ENCODE data around the gene CKAP5.

The CKAP5 gene

GRCh38 chr11:46845740-46846509, at the start of gene CKAP5:
TSS of gene CKAP5 (minus strand) at chr11:46846280. CDS start at chr11:46821231, 25,049 bp downstream.
- peak; percentile 74 to 85 for DNase-seq (ENCODE audit: low read depth in 2 of 2)

- no peak for DNase-seq (ENCODE audit: low read depth in 2 of 2)
Observed at GRCh38 chr11:46895821-46896220, 49.7 kb upstream of the CKAP5 start.

DNA sequence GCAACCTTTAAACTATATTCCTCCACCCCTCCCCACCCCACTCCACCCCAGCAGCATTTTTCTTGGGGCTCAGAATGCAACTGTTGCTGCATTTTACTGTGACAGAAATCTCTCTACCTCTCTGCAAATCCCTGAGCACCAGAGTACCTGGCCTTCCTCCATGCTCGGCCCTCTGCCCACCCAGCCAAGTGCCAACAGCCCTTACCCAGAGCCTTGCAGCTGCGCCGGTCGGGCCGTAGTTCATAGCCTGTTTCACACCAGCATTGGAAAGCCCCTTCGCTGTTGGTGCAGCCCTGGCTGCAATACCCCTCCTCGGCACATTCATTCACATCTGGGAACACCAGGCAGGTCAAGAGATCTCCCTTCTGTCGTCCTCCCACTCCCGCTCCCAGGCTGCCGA, 48.9 kb upstream of the CKAP5 start:
- DNase-seq (ENCODE audit: low read depth in 2 of 2), result no peak

DNA sequence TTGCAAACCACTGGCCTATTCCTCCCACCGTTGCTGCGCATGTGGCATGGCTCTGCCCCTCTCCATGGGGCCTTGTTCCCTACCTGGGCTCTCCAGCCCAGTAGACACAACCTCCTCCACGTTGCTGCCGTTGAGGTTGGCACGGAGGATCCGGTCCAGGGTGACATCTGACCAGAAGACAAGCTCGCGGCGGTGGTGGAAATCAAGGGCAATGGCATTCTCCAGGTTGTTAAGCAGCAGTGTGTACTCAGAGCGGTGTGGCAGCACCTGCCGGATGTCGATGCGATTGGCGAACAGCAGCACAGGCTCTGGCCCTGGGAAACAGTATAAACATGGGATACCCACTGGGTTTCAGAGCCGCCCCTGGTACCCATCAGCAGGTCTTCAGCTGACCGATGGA, 48.4 kb upstream of the CKAP5 start:
- DNase-seq (ENCODE audit: low read depth in 2 of 2), result no peak

DNA sequence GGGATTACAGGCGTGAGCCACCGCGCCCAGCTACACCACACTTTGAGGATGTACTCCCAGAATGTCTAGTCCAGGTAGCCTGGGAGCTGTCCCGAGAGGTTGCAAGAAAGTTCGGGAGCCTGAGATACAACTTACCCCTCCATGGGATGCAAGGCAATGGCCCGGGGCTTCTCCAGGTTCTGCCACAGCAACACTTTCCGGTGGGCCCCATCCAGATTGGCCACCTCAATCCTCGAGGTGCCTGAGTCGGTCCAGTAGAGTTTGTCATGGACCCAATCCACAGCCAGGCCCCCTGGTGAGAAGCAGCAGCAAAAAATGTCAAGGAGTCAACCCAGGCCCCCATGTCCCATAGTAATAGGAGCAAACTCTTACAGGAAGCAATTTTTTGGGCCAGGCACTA, 46.8 kb upstream of the CKAP5 start:
- DNase-seq (ENCODE audit: low read depth in 2 of 2), result no peak

DNA sequence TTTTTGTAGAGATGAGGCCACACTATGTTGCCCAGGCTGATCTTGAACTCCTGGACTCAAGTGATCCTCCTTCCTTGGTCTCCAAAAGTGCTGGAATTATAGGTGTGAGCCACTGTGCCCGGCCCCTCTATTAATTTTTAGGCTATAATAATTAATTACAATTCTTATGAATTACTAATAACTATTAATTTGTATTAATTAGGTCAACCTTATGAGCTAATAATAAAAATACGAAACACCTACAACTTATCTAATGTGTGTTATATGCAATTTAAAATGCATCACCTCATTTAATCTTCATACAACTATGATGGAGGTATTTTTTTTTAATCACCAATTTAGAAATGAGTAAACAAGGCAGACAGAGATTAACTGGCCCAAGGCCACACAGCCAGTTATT, 46.0 kb upstream of the CKAP5 start:
- DNase-seq (ENCODE audit: low read depth in 2 of 2), result no peak

DNA sequence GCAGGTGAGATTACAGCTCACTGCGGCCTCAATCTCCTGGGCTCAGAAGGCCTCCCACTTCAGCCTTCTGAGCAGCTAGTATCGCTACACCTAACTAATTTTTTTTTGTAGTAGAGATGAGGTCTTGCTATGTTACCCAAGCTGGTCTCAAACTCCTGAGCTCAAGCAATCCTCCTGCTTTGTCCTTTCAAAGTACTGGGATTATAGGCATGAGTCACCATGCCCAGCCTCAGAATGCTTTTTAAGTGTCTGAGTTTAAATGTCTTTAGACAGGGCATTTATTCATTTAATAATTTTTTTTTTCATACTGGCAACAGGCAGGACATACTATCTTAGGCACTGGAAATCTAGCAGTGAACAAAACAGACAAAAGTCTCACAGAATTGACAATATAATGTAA, 44.6 kb upstream of the CKAP5 start:
- no peak for DNase-seq (ENCODE audit: low read depth in 2 of 2)

GRCh38 chr11:46889689-46890475, 43.8 kb upstream of the CKAP5 start:
- peak; percentile 46 to 75 for DNase-seq (ENCODE audit: low read depth in 2 of 2)

DNA sequence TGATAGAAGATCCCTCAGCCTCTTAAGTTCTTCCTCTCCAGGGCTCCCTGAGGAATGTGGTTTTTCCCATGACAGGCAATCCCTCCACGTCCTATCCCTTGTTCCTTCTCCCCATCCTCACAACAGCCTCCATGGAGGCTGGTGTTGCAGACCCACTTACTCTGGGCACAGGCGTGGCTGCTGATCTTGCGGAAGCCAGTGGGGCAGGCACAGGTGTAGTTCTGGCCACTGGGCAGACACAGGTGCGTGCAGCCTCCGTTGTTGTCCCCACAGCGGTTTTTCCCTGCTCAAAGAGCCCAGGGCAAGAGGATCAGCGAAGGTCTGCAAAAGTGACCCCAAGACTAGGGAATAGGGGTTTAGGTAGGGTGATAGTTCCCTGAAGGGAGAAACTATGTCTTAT, 43.2 kb upstream of the CKAP5 start:
- DNase-seq (ENCODE audit: low read depth in 2 of 2), result no peak

- no peak for DNase-seq (ENCODE audit: low read depth in 2 of 2)
Observed at GRCh38 chr11:46888636-46889035, 42.6 kb upstream of the CKAP5 start.

DNA sequence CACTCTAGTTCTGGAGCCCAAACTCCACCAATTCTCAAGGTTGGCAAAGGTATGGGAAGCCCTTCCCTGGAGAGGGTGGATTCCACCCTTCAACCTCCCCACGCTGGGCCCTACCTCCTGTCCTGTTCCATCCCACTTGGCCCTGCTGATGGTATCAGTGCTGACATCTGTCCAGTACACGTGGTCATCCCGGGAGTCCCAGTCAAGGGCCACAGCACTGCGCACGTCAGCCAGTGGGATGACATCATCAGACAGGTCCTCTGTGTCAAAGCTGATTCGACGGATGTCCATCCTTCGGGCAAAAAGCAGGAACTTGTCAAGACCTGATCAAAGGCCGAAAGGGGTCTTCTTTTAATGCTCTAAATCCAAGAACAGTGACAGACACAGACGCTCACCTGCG, 40.1 kb upstream of the CKAP5 start:
- DNase-seq (ENCODE audit: low read depth in 2 of 2), result no peak

DNA sequence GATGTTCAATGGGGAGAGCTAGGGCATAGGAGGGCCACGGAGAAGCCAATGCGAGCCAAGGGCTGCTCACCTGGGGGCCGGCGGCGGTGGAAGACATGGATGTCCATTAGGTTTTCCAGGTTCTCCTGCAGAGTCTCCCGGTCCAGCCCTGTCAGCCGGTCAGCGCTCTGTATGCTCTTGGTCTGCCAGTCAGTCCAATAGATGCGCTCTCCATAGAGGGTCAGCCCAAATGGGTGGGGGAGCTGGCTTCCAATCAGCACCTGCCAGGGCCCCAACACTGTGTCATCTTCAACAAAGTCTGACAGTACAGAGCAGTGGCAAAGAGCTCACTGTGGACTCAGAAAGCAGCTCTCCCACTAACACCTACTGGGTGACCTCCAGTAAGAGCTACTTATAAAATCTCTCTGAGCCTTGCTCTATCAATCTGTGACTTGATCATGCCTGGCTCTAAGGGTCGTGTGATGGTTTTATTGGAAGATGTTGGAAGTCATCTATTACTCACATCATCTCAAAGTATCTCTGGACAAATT, 33.0 kb upstream of the CKAP5 start:
- no peak for DNase-seq (ENCODE audit: low read depth in 2 of 2)

GRCh38 chr11:46877580-46877979, 31.5 kb upstream of the CKAP5 start:
- DNase-seq (ENCODE audit: low read depth in 2 of 2), result no peak

- no peak for DNase-seq (ENCODE audit: low read depth in 2 of 2)
Observed at GRCh38 chr11:46876471-46876870, 30.4 kb upstream of the CKAP5 start.

DNA sequence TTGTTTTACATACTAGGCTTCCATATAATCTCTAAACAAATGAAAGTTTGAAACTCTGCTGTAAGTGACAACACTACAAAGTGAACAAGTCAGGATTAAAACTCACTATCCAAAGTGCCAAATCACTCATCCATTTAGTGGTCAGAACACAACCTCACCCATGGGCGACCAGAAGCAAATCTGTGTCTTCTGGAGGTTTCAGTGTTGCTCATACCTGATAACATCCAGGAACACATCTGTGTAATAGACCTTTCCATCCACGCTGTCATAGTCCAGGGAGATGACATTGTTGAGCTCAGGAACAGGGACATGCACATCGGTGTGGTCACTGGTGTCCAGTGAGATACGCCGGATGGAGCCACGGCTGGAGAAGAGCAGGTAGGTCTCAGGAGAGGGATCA, 28.5 kb upstream of the CKAP5 start:
- no peak for DNase-seq (ENCODE audit: low read depth in 2 of 2)

GRCh38 chr11:46868912-46869311, 22.8 kb upstream of the CKAP5 start:
- DNase-seq (ENCODE audit: low read depth in 2 of 2), result no peak

- DNase-seq (ENCODE audit: low read depth in 2 of 2), result no peak
Observed at GRCh38 chr11:46865340-46865739, 19.3 kb upstream of the CKAP5 start.

DNA sequence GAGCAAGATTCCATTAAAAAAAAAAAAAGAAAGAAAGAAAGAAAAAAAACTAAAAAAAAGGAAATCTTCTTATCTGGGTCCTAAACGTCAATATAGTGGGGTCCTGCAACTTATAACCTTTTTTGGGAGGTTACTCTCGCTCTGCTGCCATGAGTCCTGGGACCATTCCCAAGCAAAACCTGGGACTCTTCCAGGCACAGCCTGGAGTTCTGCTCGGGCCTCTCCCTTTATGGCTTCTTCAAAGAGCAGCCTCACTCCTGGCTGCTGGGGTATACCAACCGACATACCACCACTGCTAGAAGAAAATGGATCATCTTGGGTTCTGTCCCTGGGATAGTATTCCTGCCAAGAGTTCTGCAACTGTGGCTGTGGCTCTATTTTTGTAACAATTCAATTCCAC, 14.1 kb upstream of the CKAP5 start:
- no peak for DNase-seq (ENCODE audit: low read depth in 2 of 2)

DNA sequence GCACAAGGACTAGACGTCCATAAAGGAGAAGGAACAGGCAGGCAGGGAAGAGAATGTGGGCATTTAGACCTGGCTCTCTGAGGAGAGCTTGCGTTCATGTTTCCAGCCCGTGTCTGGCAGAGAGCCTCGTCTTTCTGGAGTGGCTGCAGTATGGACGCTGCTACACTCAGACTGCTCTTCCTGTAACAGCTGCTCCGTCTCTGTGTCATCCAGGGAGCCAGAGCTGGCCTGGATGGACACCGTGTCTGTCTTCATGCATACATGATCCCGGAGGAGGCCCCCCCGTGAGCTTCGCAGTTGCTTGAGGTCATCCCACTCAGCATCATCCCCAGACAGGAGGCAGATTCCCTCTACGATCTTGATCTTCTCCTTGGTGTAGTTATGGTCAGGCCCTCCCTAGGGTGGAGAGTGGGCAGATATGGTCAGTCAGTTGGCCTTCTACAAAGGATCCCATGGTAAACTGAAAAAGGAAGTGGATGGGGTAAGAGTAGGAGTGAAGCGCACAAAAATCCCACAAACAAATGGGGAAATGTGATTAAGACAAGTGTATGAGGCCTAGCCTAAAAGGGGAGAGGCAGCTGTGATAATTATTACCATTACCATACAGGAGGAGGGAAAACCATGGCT, 13.0 kb upstream of the CKAP5 start:
- DNase-seq (ENCODE audit: low read depth in 2 of 2), result no peak

GRCh38 chr11:46857666-46858065, 11.6 kb upstream of the CKAP5 start:
- DNase-seq (ENCODE audit: low read depth in 2 of 2), result no peak

- no peak for DNase-seq (ENCODE audit: low read depth in 2 of 2)
Observed at GRCh38 chr11:46856605-46857343, 10.7 kb upstream of the CKAP5 start.

DNA sequence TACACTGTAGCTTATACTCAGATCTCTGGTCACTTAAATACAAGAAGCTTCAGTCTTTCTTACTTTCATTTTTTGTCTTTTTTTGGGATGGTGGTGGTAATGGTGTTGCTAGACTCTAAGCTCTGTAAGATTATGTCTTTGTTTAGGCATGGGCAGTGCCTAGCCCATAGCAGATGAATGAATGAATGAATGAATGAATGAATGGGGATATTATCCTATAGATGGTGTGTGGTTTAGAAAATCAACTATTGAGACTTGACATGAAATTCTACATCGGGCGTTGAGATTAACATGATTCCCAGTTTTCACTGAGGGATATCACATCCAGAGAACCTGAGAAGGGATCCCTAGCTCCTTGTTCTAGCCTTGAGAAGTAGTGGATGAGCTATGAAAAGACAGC, 9.8 kb upstream of the CKAP5 start:
- no peak for DNase-seq (ENCODE audit: low read depth in 2 of 2)

Data from stimulated activated CD4-positive, alpha-beta T cell treated with anti-CD3 and anti-CD28 coated beads, Interleukin-12 subunit alpha, Interleukin-12 subunit beta, amount 100 ng/mL, for 24 hours (primary cell).